Panc1 (cell line): ENCODE measurements around the gene ANXA3.

Experiments
- POLR2AphosphoS5 ChIP-seq: IDR thresholded peaks from 2 replicates; pipeline ENCODE4 v1.6.1; 2012; ENCODE audit warnings: mild to moderate bottlenecking, low read depth, low read length, moderate library complexity
- SIN3A ChIP-seq: IDR thresholded peaks from 2 replicates; pipeline ENCODE4 v1.6.1; 2012; ENCODE audit warnings: low read depth, mild to moderate bottlenecking, low read length, moderate library complexity, borderline replicate concordance; ENCODE audit not compliant: insufficient read depth
- TCF7L2 ChIP-seq: IDR thresholded peaks from 2 replicates; pipeline ENCODE4 v1.6.1; 2011; ENCODE audit warnings: mild to moderate bottlenecking, low read depth, low read length, inconsistent platforms
- TF ChIP-seq, protein P1 (sequence below): fragments of 450-650 bp; IDR thresholded peaks from 2 replicates; pipeline ENCODE4 v1.5.1; 2017; ENCODE audit warnings: mild to moderate bottlenecking
- TF ChIP-seq, protein P2 (sequence below), 2 experiments: IDR thresholded peaks; 2 replicates each; pipeline ENCODE4 v1.6.1; 2011 to 2012; ENCODE audit warnings: low read depth in 2 of 2, control low read depth in 1 of 2, low read length in 1 of 2, mild to moderate bottlenecking in 1 of 2, moderate library complexity in 1 of 2; ENCODE audit not compliant: insufficient read depth in 1 of 2

DNA sequence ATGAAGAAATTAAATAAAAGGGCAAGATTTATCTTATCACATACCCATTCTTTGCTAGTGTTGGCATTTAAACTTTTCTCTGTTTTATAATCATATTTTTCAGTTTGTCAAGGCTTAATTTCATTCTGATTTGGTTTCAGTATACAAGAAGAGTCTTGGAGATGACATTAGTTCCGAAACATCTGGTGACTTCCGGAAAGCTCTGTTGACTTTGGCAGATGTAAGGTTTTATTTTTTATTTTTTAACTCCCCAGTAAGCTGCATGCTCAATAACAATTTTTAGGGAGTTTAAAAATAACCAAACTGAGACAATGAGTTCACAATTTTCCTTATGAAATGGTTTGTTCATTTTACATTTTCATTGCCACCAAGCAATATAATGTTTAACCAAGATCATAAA is 39.8 kb downstream of the ANXA3 start:
- TF ChIP-seq, protein P1, sequence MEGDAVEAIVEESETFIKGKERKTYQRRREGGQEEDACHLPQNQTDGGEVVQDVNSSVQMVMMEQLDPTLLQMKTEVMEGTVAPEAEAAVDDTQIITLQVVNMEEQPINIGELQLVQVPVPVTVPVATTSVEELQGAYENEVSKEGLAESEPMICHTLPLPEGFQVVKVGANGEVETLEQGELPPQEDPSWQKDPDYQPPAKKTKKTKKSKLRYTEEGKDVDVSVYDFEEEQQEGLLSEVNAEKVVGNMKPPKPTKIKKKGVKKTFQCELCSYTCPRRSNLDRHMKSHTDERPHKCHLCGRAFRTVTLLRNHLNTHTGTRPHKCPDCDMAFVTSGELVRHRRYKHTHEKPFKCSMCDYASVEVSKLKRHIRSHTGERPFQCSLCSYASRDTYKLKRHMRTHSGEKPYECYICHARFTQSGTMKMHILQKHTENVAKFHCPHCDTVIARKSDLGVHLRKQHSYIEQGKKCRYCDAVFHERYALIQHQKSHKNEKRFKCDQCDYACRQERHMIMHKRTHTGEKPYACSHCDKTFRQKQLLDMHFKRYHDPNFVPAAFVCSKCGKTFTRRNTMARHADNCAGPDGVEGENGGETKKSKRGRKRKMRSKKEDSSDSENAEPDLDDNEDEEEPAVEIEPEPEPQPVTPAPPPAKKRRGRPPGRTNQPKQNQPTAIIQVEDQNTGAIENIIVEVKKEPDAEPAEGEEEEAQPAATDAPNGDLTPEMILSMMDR, result no peak
- TF ChIP-seq, protein P2, sequence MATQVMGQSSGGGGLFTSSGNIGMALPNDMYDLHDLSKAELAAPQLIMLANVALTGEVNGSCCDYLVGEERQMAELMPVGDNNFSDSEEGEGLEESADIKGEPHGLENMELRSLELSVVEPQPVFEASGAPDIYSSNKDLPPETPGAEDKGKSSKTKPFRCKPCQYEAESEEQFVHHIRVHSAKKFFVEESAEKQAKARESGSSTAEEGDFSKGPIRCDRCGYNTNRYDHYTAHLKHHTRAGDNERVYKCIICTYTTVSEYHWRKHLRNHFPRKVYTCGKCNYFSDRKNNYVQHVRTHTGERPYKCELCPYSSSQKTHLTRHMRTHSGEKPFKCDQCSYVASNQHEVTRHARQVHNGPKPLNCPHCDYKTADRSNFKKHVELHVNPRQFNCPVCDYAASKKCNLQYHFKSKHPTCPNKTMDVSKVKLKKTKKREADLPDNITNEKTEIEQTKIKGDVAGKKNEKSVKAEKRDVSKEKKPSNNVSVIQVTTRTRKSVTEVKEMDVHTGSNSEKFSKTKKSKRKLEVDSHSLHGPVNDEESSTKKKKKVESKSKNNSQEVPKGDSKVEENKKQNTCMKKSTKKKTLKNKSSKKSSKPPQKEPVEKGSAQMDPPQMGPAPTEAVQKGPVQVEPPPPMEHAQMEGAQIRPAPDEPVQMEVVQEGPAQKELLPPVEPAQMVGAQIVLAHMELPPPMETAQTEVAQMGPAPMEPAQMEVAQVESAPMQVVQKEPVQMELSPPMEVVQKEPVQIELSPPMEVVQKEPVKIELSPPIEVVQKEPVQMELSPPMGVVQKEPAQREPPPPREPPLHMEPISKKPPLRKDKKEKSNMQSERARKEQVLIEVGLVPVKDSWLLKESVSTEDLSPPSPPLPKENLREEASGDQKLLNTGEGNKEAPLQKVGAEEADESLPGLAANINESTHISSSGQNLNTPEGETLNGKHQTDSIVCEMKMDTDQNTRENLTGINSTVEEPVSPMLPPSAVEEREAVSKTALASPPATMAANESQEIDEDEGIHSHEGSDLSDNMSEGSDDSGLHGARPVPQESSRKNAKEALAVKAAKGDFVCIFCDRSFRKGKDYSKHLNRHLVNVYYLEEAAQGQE (IDR thresholded peaks at IDR 0.05; ENCODE audit: insufficient read depth in 1 of 2, low read depth in 2 of 2, low read length in 1 of 2), result no peak
- TF ChIP-seq POLR2AphosphoS5, result no peak
- TF ChIP-seq TCF7L2, result no peak
- TF ChIP-seq SIN3A, result no peak
